ENCODE results near the gene ZNF835.

The ZNF835 gene

DNA sequence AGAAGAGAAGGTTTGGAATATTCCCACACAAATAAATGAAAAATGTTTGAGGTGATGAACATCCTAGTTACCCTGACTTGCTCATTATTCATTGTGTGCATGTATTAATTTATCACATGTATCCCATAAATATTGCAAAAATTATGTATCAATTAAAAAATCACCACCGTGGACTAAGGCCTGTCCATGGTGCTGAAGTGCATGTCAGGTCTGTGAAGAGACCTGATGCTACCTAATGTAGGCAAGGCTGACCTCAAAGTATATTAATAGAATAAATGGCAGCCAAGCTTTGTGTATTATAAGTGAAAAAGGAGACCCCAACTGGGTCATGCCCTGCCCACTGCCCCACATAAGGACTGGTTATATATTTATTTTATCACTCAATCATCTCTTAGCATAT is 34.4 kb upstream of the ZNF835 start:
- no peak for DNase-seq (ENCODE audit: low read depth, low spot score)
- TF ChIP-seq, protein P1, sequence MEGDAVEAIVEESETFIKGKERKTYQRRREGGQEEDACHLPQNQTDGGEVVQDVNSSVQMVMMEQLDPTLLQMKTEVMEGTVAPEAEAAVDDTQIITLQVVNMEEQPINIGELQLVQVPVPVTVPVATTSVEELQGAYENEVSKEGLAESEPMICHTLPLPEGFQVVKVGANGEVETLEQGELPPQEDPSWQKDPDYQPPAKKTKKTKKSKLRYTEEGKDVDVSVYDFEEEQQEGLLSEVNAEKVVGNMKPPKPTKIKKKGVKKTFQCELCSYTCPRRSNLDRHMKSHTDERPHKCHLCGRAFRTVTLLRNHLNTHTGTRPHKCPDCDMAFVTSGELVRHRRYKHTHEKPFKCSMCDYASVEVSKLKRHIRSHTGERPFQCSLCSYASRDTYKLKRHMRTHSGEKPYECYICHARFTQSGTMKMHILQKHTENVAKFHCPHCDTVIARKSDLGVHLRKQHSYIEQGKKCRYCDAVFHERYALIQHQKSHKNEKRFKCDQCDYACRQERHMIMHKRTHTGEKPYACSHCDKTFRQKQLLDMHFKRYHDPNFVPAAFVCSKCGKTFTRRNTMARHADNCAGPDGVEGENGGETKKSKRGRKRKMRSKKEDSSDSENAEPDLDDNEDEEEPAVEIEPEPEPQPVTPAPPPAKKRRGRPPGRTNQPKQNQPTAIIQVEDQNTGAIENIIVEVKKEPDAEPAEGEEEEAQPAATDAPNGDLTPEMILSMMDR (IDR thresholded peaks at IDR 0.05; ENCODE audit: low read depth, low read length), result no peak
- in situ Hi-C loops (cut with HindIII; ENCODE audit: low sequenced_read_pairs), result no loop called here
- no peak overlapping the region for H3K4me3 ChIP-seq (ENCODE audit: low read depth, low read length)

DNA sequence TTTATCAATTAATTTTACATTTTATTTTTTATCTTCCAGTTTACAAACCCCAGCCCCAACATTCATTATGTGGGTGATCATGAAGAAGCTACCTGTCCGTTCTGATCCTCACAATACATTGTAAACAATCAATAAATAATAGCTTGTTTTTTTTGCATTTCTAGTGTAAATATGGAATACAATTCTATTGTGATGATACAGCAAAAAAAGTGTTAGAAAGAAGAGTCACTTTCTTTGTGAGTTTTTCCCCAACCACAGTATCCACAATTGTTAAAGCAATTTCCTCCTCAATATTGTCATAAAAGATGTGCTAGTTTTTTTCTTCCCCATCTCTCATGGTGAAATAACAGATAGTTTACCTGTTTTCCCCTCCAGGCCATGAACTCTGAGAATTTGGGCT is 30.3 kb upstream of the ZNF835 start:
- in situ Hi-C loops (cut with HindIII; ENCODE audit: low sequenced_read_pairs), result no loop called here
- TF ChIP-seq, protein P1 (IDR thresholded peaks at IDR 0.05; ENCODE audit: low read depth, low read length), result no peak
- no peak for DNase-seq (ENCODE audit: low read depth, low spot score)
- no peak overlapping the region for H3K4me3 ChIP-seq (ENCODE audit: low read depth, low read length)

DNA sequence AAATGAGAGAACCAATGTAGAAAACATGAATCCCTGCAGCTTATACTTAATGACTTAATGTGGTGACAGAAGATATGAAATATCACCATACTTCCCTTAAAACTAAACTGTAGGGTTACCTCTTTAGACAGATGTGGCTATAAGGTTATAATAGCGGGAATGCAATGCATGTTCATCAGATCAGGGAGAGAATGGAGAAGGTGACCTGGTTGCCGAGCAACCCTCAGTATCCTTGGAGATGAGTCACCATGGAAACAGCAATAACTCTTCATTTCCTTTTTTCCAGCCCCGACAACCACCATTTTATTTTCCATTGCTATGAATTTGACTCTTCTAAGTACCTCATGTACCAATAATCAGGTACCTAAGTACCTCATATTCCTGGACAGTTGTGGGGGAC is 28.0 kb upstream of the ZNF835 start:
- DNase-seq (ENCODE audit: low read depth, low spot score), result no peak
- in situ Hi-C loops (cut with HindIII; ENCODE audit: low sequenced_read_pairs), result no loop called here
- TF ChIP-seq, protein P1 (IDR thresholded peaks at IDR 0.05; ENCODE audit: low read depth, low read length), result no peak
- H3K4me3 ChIP-seq (ENCODE audit: low read depth, low read length), result no peak overlapping the region

DNA sequence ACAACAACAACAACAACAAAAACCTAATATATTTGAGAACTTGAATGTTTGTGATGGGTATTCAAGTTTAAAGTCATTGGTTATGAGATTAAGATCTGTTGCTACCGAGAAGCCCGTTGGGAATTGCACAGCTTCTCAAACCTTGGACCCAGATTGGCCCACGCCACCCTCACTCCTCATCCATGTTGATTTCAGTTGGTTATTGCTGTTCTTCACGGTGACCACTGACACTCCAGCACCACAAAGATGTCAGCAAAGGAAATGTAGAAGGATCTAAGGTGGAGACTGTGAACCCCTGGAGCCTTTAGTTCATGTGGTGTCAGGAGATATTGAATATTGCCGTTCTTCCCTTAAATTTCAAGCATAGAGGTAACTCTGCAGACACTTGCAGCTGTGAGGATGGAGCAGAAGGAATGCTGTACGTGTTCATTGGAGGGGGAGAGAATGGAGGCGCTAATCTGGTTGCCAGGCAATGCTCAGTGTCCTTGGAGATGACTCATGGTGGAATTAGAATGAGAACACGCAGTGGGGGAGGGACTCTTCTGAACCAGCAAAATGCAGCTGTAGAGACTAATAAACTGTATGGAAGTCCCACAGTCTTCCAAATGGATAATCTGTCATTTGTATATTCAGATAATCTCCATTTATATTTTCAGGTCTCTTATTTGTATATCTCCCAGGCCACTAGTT is 20.8 kb upstream of the ZNF835 start:
- no peak for DNase-seq (ENCODE audit: low read depth, low spot score)
- TF ChIP-seq, protein P1 (IDR thresholded peaks at IDR 0.05; ENCODE audit: low read depth, low read length), result no peak
- H3K4me3 ChIP-seq (ENCODE audit: low read depth, low read length), result no peak overlapping the region
- in situ Hi-C loops (cut with HindIII; ENCODE audit: low sequenced_read_pairs), result no loop called here

DNA sequence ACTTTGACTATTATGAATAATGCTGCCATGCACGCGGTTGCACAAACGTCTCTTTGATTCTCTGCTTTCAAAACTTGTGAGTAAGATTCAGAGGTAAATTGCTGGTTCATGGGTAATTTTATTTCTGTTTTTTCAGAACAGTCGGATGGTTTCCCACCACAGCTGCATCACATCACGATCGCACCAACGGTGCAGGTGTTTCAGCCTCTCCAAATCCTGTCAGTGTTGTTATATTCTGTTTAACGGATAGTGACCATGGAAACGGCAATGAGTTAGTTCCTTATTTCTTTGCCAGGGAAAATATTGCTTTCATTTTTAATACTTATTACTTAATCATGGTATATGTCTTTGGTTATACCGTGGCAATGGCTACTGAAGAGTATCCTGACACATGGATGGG is 19.1 kb upstream of the ZNF835 start:
- no peak for DNase-seq (ENCODE audit: low read depth, low spot score)
- H3K4me3 ChIP-seq (ENCODE audit: low read depth, low read length), result no peak overlapping the region
- TF ChIP-seq, protein P1 (IDR thresholded peaks at IDR 0.05; ENCODE audit: low read depth, low read length), result no peak
- in situ Hi-C loops (cut with HindIII; ENCODE audit: low sequenced_read_pairs), result no loop called here

DNA sequence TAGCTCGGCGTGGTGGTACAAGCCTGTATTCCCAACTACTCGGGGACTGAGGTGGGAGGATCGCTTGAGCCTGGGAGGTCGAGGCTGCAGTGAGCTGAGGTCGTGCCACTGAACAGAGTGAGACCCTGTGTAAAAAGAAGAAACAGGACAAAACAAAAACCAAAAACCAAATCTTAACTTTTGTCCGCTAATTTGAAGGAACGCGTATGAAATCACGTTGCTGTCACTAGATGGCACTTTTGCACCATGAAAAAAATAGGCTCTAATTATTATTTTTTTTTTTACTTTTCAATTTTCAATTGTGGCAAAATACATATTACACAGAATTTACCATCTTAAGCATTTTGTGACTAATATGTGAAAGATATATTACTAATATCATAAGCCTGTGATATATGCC is 17.6 kb upstream of the ZNF835 start:
- TF ChIP-seq, protein P1 (IDR thresholded peaks at IDR 0.05; ENCODE audit: low read depth, low read length), result no peak
- H3K4me3 ChIP-seq (ENCODE audit: low read depth, low read length), result no peak overlapping the region
- in situ Hi-C loops (cut with HindIII; ENCODE audit: low sequenced_read_pairs), result no loop called here
- no peak for DNase-seq (ENCODE audit: low read depth, low spot score)

Measured in astrocyte of the spinal cord (primary cell).